GM12878 (cell line): ENCODE measurements around the gene MPPED1. TPM values are rescaled to one million over a fixed set of nuclear protein-coding genes. Genes with fewer than 3 reads are reported as not detected.

Source experiments
- ATAC-seq: fragments of 200-7000 bp; cut with Tn5 transposase; 3 replicates; pipeline ENCODE4 v1.9.1; 2020; ENCODE audit warnings: mild to moderate bottlenecking, moderate library complexity
- BruUV-seq: library from RNA; stranded (reverse); fragments of 400-500 nt; replicated peaks from 2 replicates; lab custom pipeline; 2021; lab: Mats Ljungman, UMichigan
- CTCF ChIA-PET: fragments of 300-600 bp; sonication (Branson Sonifier 250); formaldehyde crosslinking; extraction: SDS; loops from one replicate; lab custom pipeline; 2021; ENCODE audit warnings: inconsistent platforms; lab: Yijun Ruan, JAX
- POLR2A ChIA-PET: fragments of 350-600 bp; formaldehyde crosslinking; extraction: SDS; loops from one replicate; lab custom pipeline; 2021; ENCODE audit warnings: inconsistent platforms; lab: Charles Lee
- RAD21 ChIA-PET: fragments of 300-600 bp; sonication (Branson Sonifier 250); formaldehyde crosslinking; loops from one replicate; lab custom pipeline; 2023; ENCODE audit warnings: antibody characterized with exemption; ENCODE audit not compliant: unreplicated experiment; lab: Charles Lee
- SMC1A ChIA-PET: fragments of 300-600 bp; sonication (Branson Sonifier 250); formaldehyde crosslinking; loops from one replicate; lab custom pipeline; 2023; ENCODE audit not compliant: unreplicated experiment, uncharacterized antibody; lab: Charles Lee
- DNase-seq: peaks from one replicate; pipeline ENCODE4 v3.0.0-alpha.2; 2011; ENCODE audit warnings: low read depth, low spot score
- FAIRE-seq: peaks from 3 replicates; lab custom pipeline; 2011; peaks lifted over from hg19 to GRCh38; lab: Jason Lieb, UNC
- H2AFZ ChIP-seq: 2 replicates; pipeline ENCODE4 v1.6.0; 2011; ENCODE audit warnings: low read depth, low read length, control low read depth; ENCODE audit not compliant: control insufficient read depth
- H3K27ac ChIP-seq: 2 replicates; pipeline ENCODE4 v1.5.1; 2011; ENCODE audit warnings: control low read depth; ENCODE audit not compliant: control insufficient read depth, insufficient read depth
- H3K27me3 ChIP-seq, 2 experiments: replicated peaks in 1 of 2; 2 replicates each; pipeline versions ENCODE4 v1.6.0 to v1.6.1; 2011; ENCODE audit warnings: low read length in 1 of 2; ENCODE audit not compliant: control insufficient read depth in 2 of 2, insufficient read depth in 2 of 2
- H3K36me3 ChIP-seq, 2 experiments: 2 replicates each; pipeline ENCODE4 v1.5.1; 2011; ENCODE audit warnings: low read length in 1 of 2; ENCODE audit not compliant: control insufficient read depth in 2 of 2, insufficient read depth in 2 of 2
- H3K4me1 ChIP-seq: 2 replicates; pipeline ENCODE4 v1.6.1; 2011; ENCODE audit warnings: mild to moderate bottlenecking, low read length, moderate library complexity, mixed read lengths; ENCODE audit not compliant: control insufficient read depth, insufficient read depth
- H3K4me2 ChIP-seq: 2 replicates; pipeline ENCODE4 v1.6.0; 2011; ENCODE audit warnings: control low read depth; ENCODE audit not compliant: control insufficient read depth, insufficient read depth
- H3K4me3 ChIP-seq: fragments of 200-600 bp; sonication (generic); 2 replicates; pipeline ENCODE4 v1.5.1; 2016
- H3K79me2 ChIP-seq: 2 replicates; pipeline ENCODE4 v1.6.0; 2011; ENCODE audit warnings: low read length; ENCODE audit not compliant: control insufficient read depth, insufficient read depth
- H3K9ac ChIP-seq: 2 replicates; pipeline ENCODE4 v1.8.0; 2011; ENCODE audit warnings: low read length, control low read depth, mixed read lengths; ENCODE audit not compliant: control insufficient read depth, insufficient read depth
- H3K9me3 ChIP-seq: replicated peaks from 3 replicates; pipeline ENCODE4 v1.5.1; 2011; ENCODE audit warnings: mild to moderate bottlenecking, low read length; ENCODE audit not compliant: control insufficient read depth, insufficient read depth
- H4K20me1 ChIP-seq: 2 replicates; pipeline ENCODE4 v1.6.0; 2011; ENCODE audit not compliant: control insufficient read depth, insufficient read depth
- BCL3 ChIP-seq: IDR thresholded peaks from 2 replicates; pipeline ENCODE4 v1.6.1; 2011; ENCODE audit warnings: borderline replicate concordance, low read depth, mild to moderate bottlenecking, moderate library complexity, low read length; ENCODE audit not compliant: insufficient read depth, poor library complexity, severe bottlenecking
- BRCA1 ChIP-seq: IDR thresholded peaks from 2 replicates; pipeline ENCODE4 v1.6.1; 2011; ENCODE audit warnings: low read depth, low read length, improper control_type of control experiment
- CBX3 ChIP-seq: fragments of 200-600 bp; sonication (generic); IDR thresholded peaks from 2 replicates; pipeline ENCODE4 v1.6.1; 2016; ENCODE audit warnings: low read depth, borderline replicate concordance
- CTCF ChIP-seq, 3 experiments: IDR thresholded peaks in 2 of 3; conservative IDR thresholded peaks in 1 of 3; 2 replicates each; pipeline ENCODE4 v1.5.1; 2011; ENCODE audit warnings: low read depth in 3 of 3, low read length in 3 of 3, mild to moderate bottlenecking in 3 of 3, control low read depth in 2 of 3, moderate library complexity in 2 of 3, inconsistent platforms in 1 of 3, mixed read lengths in 1 of 3; ENCODE audit not compliant: control insufficient read depth in 2 of 3, insufficient read depth in 1 of 3; ENCODE audit errors: extremely low read depth in 1 of 3
- EGR1 ChIP-seq, 2 experiments: IDR thresholded peaks; 1 replicate in 1 of 2; 2 replicates in 1 of 2; pipeline ENCODE4 v1.6.1; 2011 to 2012; ENCODE audit warnings: low read depth in 2 of 2, low read length in 2 of 2, borderline replicate concordance in 1 of 2, mild to moderate bottlenecking in 1 of 2, moderate library complexity in 1 of 2
- HCFC1 ChIP-seq: fragments of 150-350 bp; IDR thresholded peaks from 2 replicates; pipeline ENCODE4 v1.6.1; 2014; ENCODE audit warnings: low read length
- KDM1A ChIP-seq: fragments of 200-600 bp; sonication (generic); IDR thresholded peaks from 2 replicates; pipeline ENCODE4 v1.6.1; 2016; ENCODE audit warnings: borderline replicate concordance
- NFYB ChIP-seq: IDR thresholded peaks from 2 replicates; pipeline ENCODE4 v1.6.1; 2011; ENCODE audit warnings: low read depth, mild to moderate bottlenecking, low read length, improper control_type of control experiment, moderate library complexity; ENCODE audit not compliant: insufficient read depth
- POLR2A ChIP-seq: IDR thresholded peaks from 2 replicates; pipeline ENCODE4 v1.6.1; 2011; ENCODE audit warnings: low read depth, mild to moderate bottlenecking, low read length
- REST ChIP-seq: IDR thresholded peaks from 2 replicates; pipeline ENCODE4 v1.6.1; 2012; ENCODE audit warnings: mild to moderate bottlenecking, low read depth, low read length
- SIX5 ChIP-seq: IDR thresholded peaks from 2 replicates; pipeline ENCODE4 v1.6.1; 2011; ENCODE audit warnings: mild to moderate bottlenecking, low read depth, low read length, moderate library complexity; ENCODE audit not compliant: severe bottlenecking
- TCF3 ChIP-seq: IDR thresholded peaks from 2 replicates; pipeline ENCODE4 v1.6.1; 2012; ENCODE audit warnings: low read depth, mild to moderate bottlenecking, low read length, borderline replicate concordance; ENCODE audit not compliant: insufficient read depth
- ZNF207 ChIP-seq: fragments of 450-650 bp; IDR thresholded peaks from 2 replicates; pipeline ENCODE4 v1.6.1; 2014; ENCODE audit warnings: antibody characterized with exemption, mild to moderate bottlenecking, borderline replicate concordance
- ZNF384 ChIP-seq: IDR thresholded peaks from 2 replicates; pipeline ENCODE4 v1.6.1; 2012; ENCODE audit warnings: low read depth, mild to moderate bottlenecking, low read length, improper control_type of control experiment, borderline replicate concordance
- ZZZ3 ChIP-seq: IDR thresholded peaks from 2 replicates; pipeline ENCODE4 v1.6.1; 2011; ENCODE audit warnings: low read depth; ENCODE audit not compliant: control insufficient read depth, insufficient read length
- WGBS: methylation state at CpG from one replicate; pipeline ENCODE4 v1.1.6; 2016; ENCODE audit warnings: low lambda C conversion rate; ENCODE audit not compliant: insufficient replicate concordance, insufficient coverage; ENCODE audit errors: missing lambda C conversion rate; 5-methylcytosine and 5-hydroxymethylcytosine counted together
- in situ Hi-C: fragments of 300-500 bp; cut with MboI; formaldehyde crosslinking; loops from 9 replicates; pipeline ENCODE4 v1.14.3; 2018; ENCODE audit warnings: mixed read lengths
- intact Hi-C: fragments of 100-400 bp; cut with micrococcal nuclease; formaldehyde crosslinking; loops from one replicate; pipeline ENCODE4 v1.14.2; 2022; ENCODE audit not compliant: unreplicated experiment
- polyA plus RNA-seq, 11 experiments: library from polyadenylated mRNA; depleted of rRNA in 4 of 11; unstranded in 6 of 11; stranded (reverse) in 5 of 11; fragments of >200 nt; fragmentation: Nextera tagmentation in 4 of 11; fragmentation: Illumina TruSeq in 1 of 11; extraction: Ambion mirVana in 4 of 11; extraction: Trizol in 1 of 11; gene quantifications; 1 replicate in 1 of 11; 2 replicates in 10 of 11; pipeline versions ENCODE4 v1.2.1 to v1.2.3, GENCODE V29; 2011 to 2016; ENCODE audit warnings: inconsistent platforms in 2 of 11, missing spikeins in 2 of 11, low read depth in 1 of 11
- total RNA-seq, 4 experiments: library from RNA; depleted of rRNA in 3 of 4; stranded (reverse); fragments of >200 nt in 3 of 4; fragmentation: Illumina TruSeq in 1 of 4; extraction: Trizol in 1 of 4; gene quantifications; 2 replicates each; pipeline versions ENCODE4 v1.2.1 to v1.2.3, GENCODE V29; 2013 to 2021
- TF ChIP-seq, protein P1 (sequence below): IDR thresholded peaks from 2 replicates; pipeline ENCODE4 v1.6.1; 2012; ENCODE audit warnings: low read depth, low read length, improper control_type of control experiment

Gene MPPED1
- total and polyA plus RNA-seq, 10 of the 15 experiments (the other 5 are each of a cell fraction or from before 2014, with no cell fraction given) = 0.11 TPM; not detected in 9

DNA sequence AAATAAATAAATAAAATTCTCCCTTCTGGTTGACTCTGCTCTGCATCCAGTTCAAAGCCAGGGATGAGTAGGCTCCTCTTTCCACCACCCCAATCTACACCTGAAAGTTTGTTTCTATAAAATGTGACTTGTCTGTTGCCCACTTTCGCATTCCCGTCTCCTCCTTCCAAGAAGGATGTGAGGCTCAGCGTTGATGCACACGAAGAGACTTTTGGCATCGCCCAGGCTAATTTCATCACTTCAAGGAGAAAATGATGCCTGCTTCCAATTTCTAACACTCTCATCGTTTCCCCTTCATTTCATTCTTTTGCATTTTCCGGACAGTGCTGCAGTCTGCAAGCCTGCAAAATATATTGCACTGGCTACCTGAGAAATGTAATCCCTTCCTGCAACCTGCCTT is 3.9 kb downstream of the MPPED1 start (continued):
- TF ChIP-seq NFYB = no peak
- no peak for TF ChIP-seq BCL3
- TF ChIP-seq ZNF384 = no peak
- TF ChIP-seq KDM1A = no peak

- no peaks in the 10 kb centered on the region for H3K79me2 ChIP-seq
- no peak overlapping the region for H3K27ac ChIP-seq
- no peak for DNase-seq
- ChIA-PET RAD21 (no interaction called here), SMC1A (no interaction called here), CTCF (interaction anchor here (0.7 kb wide), 1 partner anchor 466 kb away, joined by 3 read pairs; no protein-coding TSS in a partner anchor), POLR2A (interaction anchor here (0.7 kb wide), 1 partner anchor 69 kb away, joined by 4 read pairs; no protein-coding TSS in a partner anchor)
- no peak overlapping the region for H3K4me3 ChIP-seq
- no peak for FAIRE-seq
- no peaks in the 10 kb centered on the region for H3K4me1 ChIP-seq
- no peaks in the 10 kb centered on the region for H4K20me1 ChIP-seq
- H3K9me3 ChIP-seq = no peaks in the 10 kb centered on the region
- H3K9ac ChIP-seq = no peak overlapping the region
- H3K4me2 ChIP-seq = no peak overlapping the region
- H3K36me3 ChIP-seq = no peaks in the 10 kb centered on the region
- no peak overlapping the region for H2AFZ ChIP-seq
- intact Hi-C loops = no loop called here
- no TSS peak for BruUV-seq
- in situ Hi-C loops = no loop called here
- H3K27me3 ChIP-seq = peaks cover 5 to 9% of the 10 kb centered on the region in 2 experiments; a peak in 3 of 4 replicates
- no peak for ATAC-seq
- WGBS = 59% methylated on average over 11 of the region's 11 CpGs
- TF ChIP-seq SIX5 = no peak
- no peak for TF ChIP-seq POLR2A
- no peak for TF ChIP-seq REST
- no peak for TF ChIP-seq HCFC1
- no peak for TF ChIP-seq ZZZ3
- no peak for TF ChIP-seq TCF3
- TF ChIP-seq ZNF207 = no peak
- no peak for TF ChIP-seq EGR1 (IDR thresholded peaks at IDR 0.05; ENCODE audit: borderline replicate concordance in 1 of 2, low read depth in 2 of 2, low read length in 2 of 2)
- TF ChIP-seq, protein P1, sequence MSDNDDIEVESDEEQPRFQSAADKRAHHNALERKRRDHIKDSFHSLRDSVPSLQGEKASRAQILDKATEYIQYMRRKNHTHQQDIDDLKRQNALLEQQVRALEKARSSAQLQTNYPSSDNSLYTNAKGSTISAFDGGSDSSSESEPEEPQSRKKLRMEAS = no peak
- no peak for TF ChIP-seq BRCA1
- no peak for TF ChIP-seq CBX3
- no peak for TF ChIP-seq CTCF (IDR thresholded peaks at IDR 0.05 in 2 of 3, conservative IDR thresholded peaks at IDR 0.05 in 1 of 3; ENCODE audit: control insufficient read depth in 2 of 3, extremely low read depth in 1 of 3, insufficient read depth in 1 of 3, low read depth in 3 of 3, low read length in 3 of 3)
Observed at GRCh38 chr22:43417555-43417954, 5.7 kb downstream of the MPPED1 start.
